ENCODE data around the gene TPCN1. TPM values are rescaled to one million over a fixed set of nuclear protein-coding genes. Genes with fewer than 3 reads are reported as not detected.

The TPCN1 gene
- total RNA-seq, 1 experiment from 2014 or later, result 29.7 TPM

GRCh38 chr12:113232840-113233585, 11.7 kb downstream of the TPCN1 start:
- Histone ChIP-seq H4K20me1 (ENCODE audit: insufficient read depth) (no peaks in the 10 kb centered on the region), H3K27me3 (ENCODE audit: insufficient read depth, low read length) (no peaks in the 10 kb centered on the region), H3K9me3 (ENCODE audit: control insufficient read depth in 1 of 2, insufficient read depth in 1 of 2, low read depth in 1 of 2, low read length in 2 of 2) (no peaks in the 10 kb centered on the region), H3K4me3 (replicated peaks in 1 of 2; ENCODE audit: low read depth in 1 of 2, low read length in 2 of 2) (no peak overlapping the region), H3K9ac (ENCODE audit: low read length) (no peak overlapping the region), H3K4me2 (ENCODE audit: low read length) (peak overlapping the region; percentile 58; the same call in 1 of the 2 replicates), H2AFZ (ENCODE audit: low read depth, low read length, poor library complexity, severe bottlenecking) (no peak overlapping the region), H3K36me3 (ENCODE audit: control insufficient read depth in 1 of 2, insufficient read depth in 2 of 2, low read length in 2 of 2) (peaks cover 2 to 23% of the 10 kb centered on the region in 2 experiments; a peak in 3 of 4 replicates), H3K9me2 (ENCODE audit: insufficient read depth) (no peaks in the 10 kb centered on the region), H3K27ac (ENCODE audit: low read depth, low read length) (peak overlapping the region; percentile 50), H3K4me1 (ENCODE audit: control insufficient read depth in 1 of 2, insufficient read depth in 2 of 2, low read length in 2 of 2) (peaks cover 38 to 53% of the 10 kb centered on the region in 2 experiments), H3K79me2 (ENCODE audit: insufficient read depth, low read length) (no peaks in the 10 kb centered on the region)
- ChIA-PET RAD21 (ENCODE audit: low non-redundant PET in 1 of 2, low total read pairs in 2 of 2, uncharacterized antibody in 2 of 2, unreplicated experiment in 2 of 2) (no interaction called here), POLR2A (interaction anchor here (1.5 to 2.0 kb wide), 2 partner anchors 11 to 102 kb away, joined by 3 to 7 read pairs; partner anchors contain the start of genes SLC8B1 and TPCN1), CTCF (interaction anchor here (1.6 kb wide), 1 partner anchor 229 kb away, joined by 3 read pairs; no protein-coding TSS in a partner anchor)
- DNase-seq (ENCODE audit: low read depth, low spot score) (no peak), ATAC-seq (no peak)
- intact Hi-C loops (cut with micrococcal nuclease), result no loop called here
- no TSS peak for BruUV-seq (replicated peaks)
- TF ChIP-seq EZH2 (IDR thresholded peaks at IDR 0.05) (no peak), POLR2AphosphoS5 (IDR thresholded peaks at IDR 0.05; ENCODE audit: low read depth, low read length) (no peak), ATF3 (IDR thresholded peaks at IDR 0.05) (no peak), SRF (IDR thresholded peaks at IDR 0.05; ENCODE audit: low read depth) (no peak), MAX (IDR thresholded peaks at IDR 0.05) (no peak), POLR2A (IDR thresholded peaks at IDR 0.05; ENCODE audit: borderline replicate concordance, extremely low read depth, insufficient read depth, insufficient read length) (no peak), CBX3 (IDR thresholded peaks at IDR 0.05; ENCODE audit: low read depth) (no peak), EGR1 (IDR thresholded peaks at IDR 0.05; ENCODE audit: low read depth) (no peak), CEBPB (IDR thresholded peaks at IDR 0.05; ENCODE audit: low read depth) (no peak), ZBTB33 (IDR thresholded peaks at IDR 0.05; ENCODE audit: extremely low read depth, insufficient replicate concordance, low read length) (no peak), REST (IDR thresholded peaks at IDR 0.05; ENCODE audit: low read depth) (no peak), JUND (IDR thresholded peaks at IDR 0.05) (no peak), YY1 (IDR thresholded peaks at IDR 0.05; ENCODE audit: extremely low read depth, insufficient replicate concordance, low read depth, low read length) (no peak), EZH2phosphoT487 (IDR thresholded peaks at IDR 0.05; ENCODE audit: borderline replicate concordance) (no peak)

Data from HCT116 (cell line).